ENCODE measurements around the gene PTGDR.

DNA sequence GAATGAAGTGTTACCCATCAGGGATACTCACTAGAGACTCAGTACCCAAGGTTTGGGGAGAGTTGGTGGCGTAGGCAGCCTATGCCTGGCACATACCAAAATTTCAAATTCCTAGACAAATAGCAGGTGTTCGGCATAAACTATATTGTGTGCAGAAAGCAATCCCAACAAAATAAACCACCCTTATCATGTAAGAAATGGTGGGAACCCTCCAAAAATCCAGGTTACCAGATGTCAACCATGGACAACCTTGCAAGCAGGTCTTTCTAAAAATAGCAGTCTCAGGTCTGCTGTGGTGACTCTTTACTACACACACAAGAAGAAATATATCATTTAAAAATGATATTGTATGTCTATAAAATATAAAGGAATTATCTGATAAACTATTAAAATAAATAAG is 28.9 kb downstream of the PTGDR start:
- TF ChIP-seq CTCF (IDR thresholded peaks at IDR 0.05): no peak
- no peak for TF ChIP-seq POLR2A (IDR thresholded peaks at IDR 0.05)
